Natural killer cell (primary cell): ENCODE results near the gene SNED1. TPM values are rescaled to one million over a fixed set of nuclear protein-coding genes. Genes with fewer than 3 reads are reported as not detected.

Source experiments
- ATAC-seq, 3 donors: fragments of 150-1000 bp in 2 of 3; fragments of 200-7000 bp in 1 of 3; cut with Tn5 transposase; 1 replicate in 1 of 3; 2 replicates in 2 of 3; pipeline ENCODE4 v1.10.0; 2021; ENCODE audit warnings: mild to moderate bottlenecking in 2 of 3, moderate library complexity in 2 of 3
- DNase-seq, 2 donors: peaks; one replicate each; pipeline versions ENCODE4 v3.0.0 to v3.0.0-alpha.2; 2013 to 2021; ENCODE audit warnings: mixed read lengths in 1 of 2
- H3K27ac ChIP-seq: one replicate; pipeline ENCODE4 v1.5.1; 2013; ENCODE audit warnings: mild to moderate bottlenecking, low read length
- H3K27me3 ChIP-seq: one replicate; pipeline ENCODE4 v1.6.1; 2013; ENCODE audit warnings: low read length; ENCODE audit not compliant: control insufficient read depth, insufficient read depth
- H3K36me3 ChIP-seq: one replicate; pipeline ENCODE4 v1.6.1; 2013; ENCODE audit warnings: low read length; ENCODE audit not compliant: control insufficient read depth, insufficient read depth
- H3K4me1 ChIP-seq: one replicate; pipeline ENCODE4 v1.6.1; 2013; ENCODE audit warnings: low read length; ENCODE audit not compliant: control insufficient read depth, insufficient read depth
- H3K4me3 ChIP-seq: one replicate; pipeline ENCODE4 v1.5.1; 2013; ENCODE audit warnings: low read length
- H3K9me3 ChIP-seq: one replicate; pipeline ENCODE4 v1.6.1; 2013; ENCODE audit warnings: low read length; ENCODE audit not compliant: control insufficient read depth, insufficient read depth
- H3K27ac Mint-ChIP-seq, 2 donors: one replicate each; pipeline ENCODE4 v1.8.0; 2022; ENCODE audit warnings: mild to moderate bottlenecking in 2 of 2, mixed read lengths in 2 of 2, moderate library complexity in 1 of 2
- H3K27me3 Mint-ChIP-seq, 2 donors: one replicate each; pipeline ENCODE4 v1.8.0; 2022; ENCODE audit warnings: low read depth in 2 of 2, mixed read lengths in 2 of 2
- H3K36me3 Mint-ChIP-seq: one replicate; pipeline ENCODE4 v1.8.0; 2022; ENCODE audit warnings: mixed read lengths
- H3K4me1 Mint-ChIP-seq, 2 donors: one replicate each; pipeline ENCODE4 v1.8.0; 2022; ENCODE audit warnings: mixed read lengths in 2 of 2
- H3K4me3 Mint-ChIP-seq: one replicate; pipeline ENCODE4 v1.8.0; 2022; ENCODE audit warnings: mild to moderate bottlenecking, moderate library complexity, mixed read lengths
- H3K9me3 Mint-ChIP-seq, 2 donors: one replicate each; pipeline ENCODE4 v1.8.0; 2022; ENCODE audit warnings: mixed read lengths in 2 of 2
- WGBS: methylation state at CpG from one replicate; pipeline ENCODE4 v1.1.7; 2013; ENCODE audit warnings: missing lambda C conversion rate; ENCODE audit not compliant: insufficient coverage; 5-methylcytosine and 5-hydroxymethylcytosine counted together
- intact Hi-C: fragments of 100-400 bp; cut with micrococcal nuclease; formaldehyde crosslinking; loops from one replicate; pipeline ENCODE4 v1.14.2; 2022
- total RNA-seq, 4 donors: library from RNA; stranded (reverse); fragments of 120-200 nt in 1 of 4; gene quantifications; one replicate each; pipeline versions ENCODE4 v1.2.3 to v1.2.4, GENCODE V29; 2013 to 2022
- TF ChIP-seq, protein P1 (sequence below): fragments of 200-600 bp; IDR thresholded peaks from one replicate; pipeline ENCODE4 v1.8.0; 2022; ENCODE audit warnings: antibody characterized with exemption

The SNED1 gene
- total RNA-seq, 3 donors from 2014 or later (not counting 1 experiment from before 2014, with no cell fraction given): 0.97 to 4.9 (median 2.5) TPM

- no peaks in the 10 kb centered on the region for H3K36me3 Mint-ChIP-seq
- H3K4me3 Mint-ChIP-seq: no peak overlapping the region
- Histone ChIP-seq H3K36me3 (peaks cover 7% of the 10 kb centered on the region), H3K4me1 (no peaks in the 10 kb centered on the region), H3K4me3 (no peak overlapping the region), H3K27ac (no peak overlapping the region), H3K9me3 (no peaks in the 10 kb centered on the region), H3K27me3 (no peaks in the 10 kb centered on the region)
- no peaks in the 10 kb centered on the region for H3K27me3 Mint-ChIP-seq
- intact Hi-C loops: no loop called here
- DNase-seq: no peak
- TF ChIP-seq, protein P1, sequence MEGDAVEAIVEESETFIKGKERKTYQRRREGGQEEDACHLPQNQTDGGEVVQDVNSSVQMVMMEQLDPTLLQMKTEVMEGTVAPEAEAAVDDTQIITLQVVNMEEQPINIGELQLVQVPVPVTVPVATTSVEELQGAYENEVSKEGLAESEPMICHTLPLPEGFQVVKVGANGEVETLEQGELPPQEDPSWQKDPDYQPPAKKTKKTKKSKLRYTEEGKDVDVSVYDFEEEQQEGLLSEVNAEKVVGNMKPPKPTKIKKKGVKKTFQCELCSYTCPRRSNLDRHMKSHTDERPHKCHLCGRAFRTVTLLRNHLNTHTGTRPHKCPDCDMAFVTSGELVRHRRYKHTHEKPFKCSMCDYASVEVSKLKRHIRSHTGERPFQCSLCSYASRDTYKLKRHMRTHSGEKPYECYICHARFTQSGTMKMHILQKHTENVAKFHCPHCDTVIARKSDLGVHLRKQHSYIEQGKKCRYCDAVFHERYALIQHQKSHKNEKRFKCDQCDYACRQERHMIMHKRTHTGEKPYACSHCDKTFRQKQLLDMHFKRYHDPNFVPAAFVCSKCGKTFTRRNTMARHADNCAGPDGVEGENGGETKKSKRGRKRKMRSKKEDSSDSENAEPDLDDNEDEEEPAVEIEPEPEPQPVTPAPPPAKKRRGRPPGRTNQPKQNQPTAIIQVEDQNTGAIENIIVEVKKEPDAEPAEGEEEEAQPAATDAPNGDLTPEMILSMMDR: no peak
- 93% methylated on average over 24 of the region's 24 CpGs for WGBS
- H3K4me1 Mint-ChIP-seq: no peaks in the 10 kb centered on the region
- no peak overlapping the region for H3K27ac Mint-ChIP-seq
- H3K9me3 Mint-ChIP-seq: no peaks in the 10 kb centered on the region
- ATAC-seq: no peak
These were observed 139.1 kb downstream of the SNED1 start for GRCh38 chr2:241137276-241138190.

GRCh38 chr2:241138471-241138870, 140.1 kb downstream of the SNED1 start:
- ATAC-seq (no peak), DNase-seq (no peak)
- Mint-ChIP-seq H3K4me1 (no peaks in the 10 kb centered on the region), H3K4me3 (no peak overlapping the region), H3K27ac (no peak overlapping the region), H3K36me3 (no peaks in the 10 kb centered on the region), H3K27me3 (no peaks in the 10 kb centered on the region), H3K9me3 (no peaks in the 10 kb centered on the region)
- 95% methylated on average over 16 of the region's 16 CpGs for WGBS
- Histone ChIP-seq H3K9me3 (no peaks in the 10 kb centered on the region), H3K27ac (no peak overlapping the region), H3K4me3 (no peak overlapping the region), H3K27me3 (no peaks in the 10 kb centered on the region), H3K36me3 (peaks cover 9% of the 10 kb centered on the region), H3K4me1 (no peaks in the 10 kb centered on the region)
- TF ChIP-seq, protein P1: no peak
- intact Hi-C loops: no loop called here

- ATAC-seq: no peak
- intact Hi-C loops: no loop called here
- no peak for DNase-seq
- Mint-ChIP-seq H3K4me3 (no peak overlapping the region), H3K4me1 (no peaks in the 10 kb centered on the region), H3K27ac (no peak overlapping the region), H3K9me3 (no peaks in the 10 kb centered on the region), H3K27me3 (no peaks in the 10 kb centered on the region), H3K36me3 (no peaks in the 10 kb centered on the region)
- TF ChIP-seq, protein P1: no peak
- H3K36me3 ChIP-seq: peaks cover 7% of the 10 kb centered on the region
- H3K4me1 ChIP-seq: no peaks in the 10 kb centered on the region
- 97% methylated on average over 24 of the region's 24 CpGs for WGBS
- no peak overlapping the region for H3K4me3 ChIP-seq
- no peaks in the 10 kb centered on the region for H3K27me3 ChIP-seq
- H3K27ac ChIP-seq: no peak overlapping the region
- no peaks in the 10 kb centered on the region for H3K9me3 ChIP-seq
These were observed 141.4 kb downstream of the SNED1 start for GRCh38 chr2:241139531-241140444.
